NCI-H2196 treated with DMSO at 0.1 percent for 48 hours (cell line): ENCODE results near the gene DAB2IP.
"Not testable (repeated sequence)": the region's sequence is repeated elsewhere in the genome, so short reads cannot be mapped to it uniquely, and the experiment has no call there.

Source experiments
- DNase-seq: peaks from one replicate; lab custom pipeline; 2025; ENCODE audit not compliant: unreplicated experiment; lab: John Stamatoyannopoulos, UW

The DAB2IP gene

DNA sequence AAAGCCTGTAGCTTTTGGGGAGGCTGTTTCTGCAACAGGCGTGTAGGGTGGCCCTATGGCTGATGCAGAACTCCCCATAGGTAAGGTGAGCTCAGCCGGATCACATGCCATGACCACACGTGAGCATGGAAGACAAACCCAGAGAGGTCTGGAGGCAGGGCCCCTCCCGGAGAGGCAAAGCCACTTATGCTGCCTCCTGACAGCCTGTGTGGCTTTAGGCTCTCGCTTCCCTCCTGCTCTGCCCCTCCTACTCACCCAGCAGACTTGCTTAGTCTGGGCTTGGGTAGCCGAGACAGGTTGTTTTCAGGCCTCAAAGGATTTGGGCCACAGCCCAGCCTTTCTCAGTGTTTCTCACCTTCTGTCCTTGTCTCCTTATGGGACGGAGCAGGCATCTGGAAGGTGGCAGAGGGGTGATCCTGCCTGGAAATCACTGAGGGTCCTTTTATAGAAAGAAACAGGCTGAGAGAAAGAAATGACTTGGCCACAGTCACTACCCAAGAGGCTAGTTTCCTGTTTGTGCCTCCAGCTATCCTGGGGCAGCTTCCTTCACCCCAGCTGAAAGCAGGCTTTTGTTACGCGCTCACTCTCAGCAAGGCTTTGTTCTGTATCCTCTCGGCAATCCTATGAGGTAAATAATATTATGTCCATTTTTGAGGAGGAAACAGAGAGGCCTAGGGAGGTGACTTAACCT lies 89.9 kb downstream of the DAB2IP start:
- DNase-seq: no peak

DNA sequence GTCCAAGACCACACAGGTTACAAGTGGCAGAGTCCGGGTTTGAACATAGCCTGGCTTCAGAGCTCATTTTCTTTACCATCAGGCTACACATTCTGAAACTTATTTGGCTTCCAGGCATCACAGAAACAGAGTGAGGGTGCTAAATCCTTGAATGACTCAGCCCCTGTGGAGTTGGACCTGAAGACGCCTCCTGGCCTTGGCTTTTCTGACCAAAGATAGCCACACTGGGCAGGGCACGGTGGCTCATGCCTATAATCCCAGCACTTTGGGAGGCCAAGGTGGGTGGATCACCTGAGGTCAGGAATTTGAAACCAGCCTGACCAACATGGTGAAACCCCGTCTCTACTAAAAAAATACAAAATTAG lies 90.5 kb downstream of the DAB2IP start:
- DNase-seq: not testable (repeated sequence)

DNA sequence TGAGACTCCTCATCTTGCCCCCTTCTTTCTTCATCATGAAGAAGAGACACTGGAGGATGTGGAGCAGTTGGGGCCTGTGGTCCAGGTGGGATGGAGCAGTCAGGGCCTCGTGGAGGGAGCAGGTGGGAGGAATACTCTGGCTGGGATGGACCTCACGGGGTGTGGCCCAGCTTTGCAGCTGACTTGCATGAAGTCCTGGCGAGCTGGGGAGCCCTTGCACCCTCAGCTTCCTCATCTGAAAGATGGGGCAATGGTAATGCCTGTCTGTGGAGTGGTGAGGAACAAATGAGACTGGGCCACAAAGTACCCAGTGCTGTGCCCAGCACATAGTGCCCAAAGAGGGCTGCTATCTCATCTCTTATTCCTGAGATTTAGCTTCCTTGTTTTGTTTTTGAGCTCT lies 91.5 kb downstream of the DAB2IP start:
- no peak for DNase-seq

DNA sequence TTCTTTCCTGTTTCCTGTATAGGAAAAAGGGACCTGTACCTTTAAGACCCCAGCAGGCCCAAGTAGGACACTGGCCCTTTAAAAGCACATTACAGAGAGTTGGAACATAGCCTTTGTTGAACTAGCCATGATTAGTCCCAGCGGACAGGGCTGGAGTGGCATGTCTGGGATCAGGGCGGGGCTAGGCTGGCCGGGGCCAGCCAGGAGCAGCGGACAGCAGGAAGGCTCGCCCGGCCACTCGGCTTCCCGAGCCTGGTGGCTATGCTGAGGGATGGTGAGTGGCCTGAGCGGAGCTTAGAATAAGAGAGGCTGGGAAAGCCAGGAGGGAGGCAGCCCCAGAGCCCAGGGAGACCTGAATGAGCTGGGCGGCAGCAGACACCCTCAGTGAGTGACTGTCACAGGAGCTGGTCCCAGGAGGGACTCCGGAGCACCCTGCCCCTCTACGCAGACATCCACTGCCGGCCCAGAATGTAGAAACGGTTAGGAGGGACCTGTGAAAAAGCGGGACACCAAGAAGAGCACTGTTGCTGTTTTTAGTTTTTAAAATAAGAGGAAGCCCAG lies 92.1 kb downstream of the DAB2IP start:
- peak; percentile 65 for DNase-seq

DNA sequence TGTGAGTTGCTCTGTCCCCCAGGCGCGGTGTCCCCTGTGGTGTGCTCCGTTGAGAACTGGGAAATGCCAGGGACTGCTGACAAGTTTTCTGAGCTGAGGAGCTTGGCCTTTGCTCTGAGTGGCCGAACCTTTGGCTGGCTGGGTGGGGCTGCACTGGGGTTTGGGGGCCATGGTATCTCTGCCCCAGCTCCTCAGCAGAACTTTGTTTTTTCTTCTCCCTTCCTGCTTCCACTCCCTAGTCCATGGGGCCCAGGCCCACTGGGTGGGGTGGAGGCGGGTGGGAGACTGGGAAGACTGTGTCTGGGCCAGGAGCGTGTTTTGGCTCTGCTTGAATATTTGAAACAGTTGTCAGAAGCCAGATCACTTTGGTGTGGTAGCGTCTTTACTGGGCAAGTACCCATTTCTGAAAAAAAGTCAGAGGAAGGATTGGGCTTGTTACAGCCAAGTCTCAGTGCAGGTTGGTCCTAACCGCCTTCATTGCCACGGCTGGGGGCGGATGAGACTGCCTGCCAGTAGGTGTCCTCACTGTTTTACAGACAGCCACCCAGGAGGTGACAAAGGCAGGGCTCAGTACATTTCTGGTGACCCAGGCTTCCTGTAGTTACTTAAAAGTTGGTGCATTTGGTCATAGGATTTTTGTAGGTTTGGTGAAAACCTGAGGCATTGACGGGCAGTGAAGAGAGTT lies 92.7 kb downstream of the DAB2IP start:
- no peak for DNase-seq

DNA sequence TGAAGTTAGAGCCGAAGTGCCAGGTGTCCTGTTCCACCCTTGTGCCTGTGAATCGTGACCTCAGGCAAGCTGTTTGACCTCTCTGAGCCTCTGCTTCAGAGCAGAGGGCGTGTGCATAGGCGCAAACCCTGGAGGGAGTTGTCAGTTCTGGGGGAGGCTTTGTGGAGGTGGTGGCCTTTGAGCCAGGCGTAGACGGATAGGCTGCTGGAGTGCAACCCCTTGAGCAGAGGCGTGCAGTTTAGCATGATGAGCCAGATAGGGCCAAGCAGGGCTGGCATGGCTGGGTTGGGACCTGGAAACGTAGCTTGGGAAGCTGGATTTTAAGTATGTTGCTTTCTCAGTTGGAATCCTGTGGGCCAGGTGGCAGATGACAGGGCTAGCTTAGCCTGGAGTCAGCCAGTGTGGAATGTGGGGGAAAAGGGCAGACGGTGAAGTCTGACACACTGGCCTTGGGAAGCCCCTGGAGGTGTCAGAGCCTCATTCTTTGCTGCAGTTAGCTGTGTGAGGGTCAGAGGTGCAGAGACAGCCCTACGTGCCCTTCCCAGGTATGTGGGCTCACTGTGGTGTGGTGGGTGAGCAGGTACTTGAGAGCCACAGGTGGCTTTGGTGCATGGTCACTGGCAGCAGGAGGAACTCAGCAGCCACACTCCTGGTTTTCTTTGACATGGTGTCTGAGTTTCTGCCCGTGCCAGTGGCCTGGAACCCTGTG lies 93.4 kb downstream of the DAB2IP start:
- no peak for DNase-seq

DNA sequence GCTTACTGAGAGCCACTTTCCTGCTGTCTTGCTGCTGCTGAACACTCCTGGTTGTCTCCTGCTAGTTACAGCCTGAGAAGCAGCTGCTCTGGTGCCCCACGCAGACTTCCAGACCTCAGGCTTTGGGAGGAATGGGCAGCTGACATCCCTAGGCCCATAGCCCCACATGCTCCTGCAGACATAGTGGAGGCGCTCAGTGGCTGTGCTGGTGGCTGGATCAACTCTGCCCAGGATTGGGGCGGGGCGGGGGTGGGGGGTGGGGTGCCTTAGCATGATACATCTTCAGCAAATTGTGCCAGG lies 93.9 kb downstream of the DAB2IP start:
- no peak for DNase-seq

DNA sequence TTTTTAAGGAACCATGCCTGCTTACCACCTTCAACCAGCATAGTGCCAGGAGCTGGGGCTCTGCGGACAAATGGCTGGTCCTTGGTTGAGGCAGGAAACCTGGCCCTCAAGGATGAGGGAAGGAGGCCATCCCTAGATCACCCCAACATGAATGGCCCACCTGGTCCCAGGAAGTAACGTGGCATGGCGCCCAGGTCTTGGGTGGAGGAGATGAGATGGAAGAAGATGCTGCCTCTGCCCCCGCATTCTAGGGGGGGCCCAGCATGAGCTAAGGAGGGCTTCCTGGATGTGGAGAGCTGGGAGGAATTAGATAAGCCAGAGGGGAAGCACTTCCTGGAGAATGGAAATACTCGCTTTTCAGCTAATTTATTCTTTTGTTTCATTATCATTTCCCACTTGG lies 95.0 kb downstream of the DAB2IP start:
- DNase-seq: no peak

DNA sequence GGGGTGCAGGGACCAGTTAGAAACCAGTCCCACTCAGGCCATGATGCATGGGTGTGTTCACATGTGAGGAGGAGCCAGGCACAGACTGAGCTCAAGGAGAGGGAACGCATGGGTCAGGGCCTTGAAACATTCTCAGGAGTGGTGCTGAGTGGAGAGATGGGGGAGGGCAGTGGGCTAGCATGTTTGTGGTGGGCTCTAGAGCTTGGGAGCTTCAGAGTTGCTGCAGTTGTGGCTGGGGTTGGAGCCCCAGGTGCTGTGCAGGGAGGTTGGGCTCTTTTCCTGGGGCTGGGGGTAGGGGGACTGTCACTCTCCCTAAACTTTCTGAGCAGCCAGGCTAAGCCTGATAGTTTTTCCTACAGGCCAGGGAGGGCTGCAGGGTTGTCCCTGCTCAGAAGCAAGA lies 95.4 kb downstream of the DAB2IP start:
- no peak for DNase-seq

DNA sequence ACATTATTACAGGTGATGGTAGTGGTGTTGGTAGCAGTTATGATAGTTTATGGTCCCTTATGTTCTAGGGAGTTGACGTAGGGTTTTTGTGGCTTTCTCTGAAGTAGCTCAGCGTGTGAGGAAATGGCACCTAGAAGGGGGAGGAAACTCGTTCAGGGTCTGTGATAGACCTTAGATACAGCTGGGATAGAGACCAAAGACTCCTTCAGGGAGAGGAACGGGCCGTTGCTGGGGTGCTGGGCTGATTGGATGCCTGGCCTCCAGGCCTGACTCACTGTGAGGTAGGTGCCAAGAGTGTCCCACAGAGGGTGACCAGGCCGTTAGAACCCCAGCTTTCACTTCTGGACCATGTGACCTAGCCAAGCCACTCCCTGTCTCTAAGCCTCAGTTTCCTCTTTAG lies 96.6 kb downstream of the DAB2IP start:
- no peak for DNase-seq

DNA sequence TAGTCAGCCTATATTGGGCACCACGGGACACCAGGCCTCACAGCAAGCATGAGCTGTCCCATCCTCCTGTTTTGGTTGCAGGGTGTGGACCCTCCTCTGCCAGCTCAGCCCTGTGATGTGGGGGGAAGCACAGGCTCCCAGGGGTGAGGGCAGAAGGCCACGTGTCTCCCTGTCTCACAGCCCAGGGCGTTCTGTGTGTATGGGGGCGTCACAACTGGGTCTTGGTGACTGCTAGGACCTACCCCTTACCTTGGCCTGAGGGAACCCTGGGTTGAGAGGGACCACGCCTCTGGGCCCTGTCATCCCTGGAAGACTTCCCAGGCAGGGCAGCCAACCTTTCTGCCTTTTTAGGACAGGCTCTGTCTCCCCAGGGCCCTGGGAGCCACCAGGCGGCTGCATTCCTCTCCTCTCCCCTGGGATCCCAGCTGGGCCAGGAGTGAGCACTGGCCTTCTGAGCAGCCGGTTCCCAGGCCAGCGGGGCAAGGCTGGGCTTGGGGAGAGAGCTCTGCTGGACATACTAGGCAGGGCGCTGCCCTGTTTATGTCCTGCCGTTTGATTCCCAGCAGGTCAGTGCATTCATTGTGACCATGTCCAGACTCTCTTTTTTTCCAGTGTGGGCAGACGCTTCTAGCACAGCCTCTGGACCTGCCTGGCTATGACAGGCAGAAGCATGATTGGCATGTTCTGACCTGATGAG lies 97.4 kb downstream of the DAB2IP start:
- DNase-seq: no peak

DNA sequence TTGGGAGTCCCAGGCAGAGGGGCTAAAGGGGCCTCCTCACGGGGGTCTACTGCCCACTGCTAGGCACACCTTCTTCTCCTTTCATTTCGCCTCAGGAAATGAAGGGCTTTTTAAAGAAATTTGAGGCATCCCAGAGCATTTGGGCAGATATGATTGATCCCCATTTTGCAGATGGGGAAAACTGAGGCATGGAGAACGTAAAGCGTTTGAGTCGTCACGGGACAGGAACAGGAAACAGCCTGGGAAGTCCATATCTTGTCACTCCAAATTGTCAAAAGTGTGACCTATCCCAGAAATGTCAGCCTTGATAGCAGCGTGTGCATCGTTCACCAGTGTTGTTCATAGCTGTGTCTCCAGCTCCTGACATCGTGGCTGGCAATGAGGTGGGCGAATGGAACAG lies 98.2 kb downstream of the DAB2IP start:
- no peak for DNase-seq

DNA sequence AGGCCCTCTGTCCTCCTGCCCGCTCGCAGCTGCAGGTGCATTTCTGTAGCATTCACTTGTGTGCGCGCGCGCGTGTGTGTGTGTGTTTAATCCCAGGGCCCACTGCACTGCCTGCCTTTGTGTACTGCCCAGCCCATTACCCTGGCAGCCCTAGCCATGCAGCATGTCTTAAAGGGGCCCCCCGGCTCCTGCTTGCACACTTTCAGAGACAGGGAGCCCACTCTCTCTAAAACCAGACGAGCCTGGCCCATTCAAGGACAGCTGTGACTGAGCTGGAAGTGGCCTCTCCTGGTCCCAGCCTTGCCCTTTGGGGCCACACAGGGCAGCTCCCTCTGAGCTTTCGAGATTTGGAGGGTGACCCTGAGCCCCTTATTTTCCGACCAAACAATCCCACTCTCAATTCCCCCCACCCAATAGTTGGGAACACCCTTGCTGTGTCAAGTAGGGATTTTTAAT lies 98.9 kb downstream of the DAB2IP start:
- no peak for DNase-seq

DNA sequence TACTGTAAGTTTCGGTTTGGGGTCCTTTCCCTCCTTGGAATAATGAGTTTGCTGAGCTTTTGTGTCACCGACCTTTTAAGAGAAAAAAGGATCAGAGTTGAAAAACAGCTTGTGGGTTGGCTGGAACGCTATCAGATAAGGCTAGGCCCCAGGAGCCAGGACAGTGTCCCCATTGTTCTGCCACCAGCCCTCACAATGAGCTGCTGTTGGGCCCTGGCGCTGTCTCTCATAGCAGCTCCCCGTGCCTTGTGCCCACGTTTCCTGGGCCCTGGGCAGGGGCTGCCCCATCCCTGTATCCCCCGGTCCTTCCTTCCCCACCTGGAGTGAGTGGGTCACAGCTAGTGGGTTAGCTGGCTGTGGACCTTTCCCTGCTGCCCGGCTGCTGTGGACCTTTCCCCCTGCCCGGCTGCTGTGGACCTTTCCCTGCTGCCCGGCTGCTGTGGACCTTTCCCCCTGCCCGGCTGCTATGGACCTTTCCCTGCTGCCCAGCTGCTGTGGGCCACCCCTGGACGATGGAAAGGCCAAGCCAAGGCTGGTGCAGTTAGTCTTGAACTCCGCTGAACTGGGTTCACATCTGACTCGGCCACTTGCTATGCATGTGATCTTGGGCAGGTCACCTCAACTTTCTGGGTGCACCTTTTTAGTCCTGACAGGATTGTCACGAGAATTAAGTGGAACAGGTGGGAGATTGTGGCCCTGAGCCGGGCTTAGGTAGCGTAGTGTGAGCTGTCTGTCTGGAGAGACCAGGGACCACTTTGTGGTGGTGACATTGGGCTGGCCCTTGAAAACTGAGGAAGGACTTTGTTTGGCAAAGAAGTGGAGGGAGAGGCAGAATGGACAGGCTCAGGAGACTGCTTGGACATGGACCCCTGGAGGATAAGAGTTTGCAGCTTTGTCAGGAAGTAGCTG lies 99.5 kb downstream of the DAB2IP start:
- no peak for DNase-seq

DNA sequence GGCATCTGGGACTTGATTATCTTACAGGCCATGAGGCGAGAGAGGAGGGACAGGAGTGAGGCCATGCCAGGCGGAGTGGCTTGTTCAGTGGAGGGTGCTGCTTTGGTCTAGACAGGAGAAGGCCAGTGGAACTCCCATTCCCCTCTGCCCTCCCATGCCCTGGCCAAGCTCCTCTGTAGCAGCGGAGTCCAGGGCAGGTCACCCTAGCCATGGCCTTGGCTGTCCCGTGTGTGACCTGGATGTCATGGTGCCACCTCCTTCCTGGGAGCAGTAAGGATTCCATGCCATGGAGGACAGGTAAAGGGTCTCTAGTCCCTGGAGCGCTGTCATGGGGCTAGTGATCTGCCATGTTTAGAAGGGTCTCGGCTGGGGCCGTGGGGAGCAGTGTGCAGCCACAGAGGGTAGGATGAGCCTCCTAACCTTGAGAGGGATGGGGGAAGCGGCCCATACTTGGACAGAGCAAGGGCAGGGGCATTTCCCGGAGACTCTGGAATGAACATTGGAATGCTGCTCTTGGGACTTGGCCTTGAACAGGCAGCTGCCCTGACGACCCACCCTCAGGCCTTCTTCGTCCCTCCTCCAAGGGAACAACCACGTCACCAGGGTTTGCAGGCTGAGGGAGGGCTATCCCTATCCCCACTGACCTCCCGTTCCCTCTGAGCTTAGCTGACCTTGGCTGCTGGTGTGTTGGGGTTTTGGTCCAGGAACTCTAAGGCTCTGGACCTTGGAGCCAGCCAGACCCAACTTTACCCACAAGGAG lies 100.4 kb downstream of the DAB2IP start:
- DNase-seq: no peak

DNA sequence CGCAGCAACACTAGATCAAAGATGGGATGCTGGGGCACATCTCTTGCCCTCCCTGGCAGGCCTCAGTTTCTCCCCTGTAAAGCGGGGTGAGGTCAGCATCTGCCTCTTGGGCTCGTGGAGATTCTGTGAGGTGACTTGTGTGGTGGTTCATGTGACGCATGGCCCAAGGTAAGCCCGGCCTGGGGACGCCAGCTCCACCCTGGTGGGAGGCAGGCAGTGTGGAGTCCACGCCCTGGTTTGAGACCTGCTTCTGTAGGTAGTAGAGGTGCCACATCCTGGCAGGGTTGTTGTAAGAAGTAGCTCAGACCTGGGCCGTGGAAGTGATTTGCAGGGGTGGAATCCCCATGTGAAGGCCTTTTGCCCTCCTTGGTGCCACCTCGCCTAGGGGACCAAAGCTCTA lies 101.5 kb downstream of the DAB2IP start:
- DNase-seq: no peak

DNA sequence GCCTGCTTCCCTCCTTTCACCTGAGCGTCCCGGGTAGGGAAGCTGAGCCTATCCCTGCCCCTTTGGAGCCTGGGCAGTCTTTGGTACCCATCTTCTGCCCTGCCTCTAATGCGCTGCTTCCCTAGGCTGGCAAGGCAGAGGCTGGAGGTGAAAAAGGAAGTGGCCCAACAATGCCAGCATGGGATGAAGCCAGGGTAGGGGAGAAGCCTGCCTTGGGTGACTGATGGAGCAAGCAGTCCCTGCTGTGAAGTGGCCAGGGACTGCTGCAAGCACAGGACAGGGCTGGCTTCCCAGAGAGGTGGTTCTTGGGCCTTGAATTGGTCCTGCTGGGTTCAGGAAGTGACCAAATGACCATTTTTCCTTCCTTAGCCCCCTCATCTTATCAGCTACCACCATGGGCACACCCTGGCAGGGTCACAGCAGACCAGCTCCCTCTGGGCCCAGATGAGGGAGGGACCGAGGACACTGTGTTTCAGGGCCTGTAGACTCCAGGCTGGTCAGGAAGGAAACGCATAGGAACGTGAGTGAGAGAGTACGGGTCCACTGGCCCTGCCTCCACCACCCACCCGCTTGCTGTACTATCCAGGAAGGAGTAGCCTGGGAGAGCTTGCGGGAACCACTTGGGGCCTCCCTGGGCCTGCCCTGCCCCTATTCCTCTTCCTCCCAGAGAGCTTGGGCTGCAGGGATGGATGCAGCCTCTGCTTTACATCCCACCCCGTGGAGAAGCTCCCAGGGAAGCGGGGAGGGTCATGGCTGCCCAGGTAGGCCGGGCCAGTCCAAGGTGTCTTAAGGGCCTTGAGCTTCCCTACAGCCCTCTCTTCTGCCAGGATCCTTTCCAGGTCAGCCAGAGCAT lies 102.6 kb downstream of the DAB2IP start:
- DNase-seq: no peak

DNA sequence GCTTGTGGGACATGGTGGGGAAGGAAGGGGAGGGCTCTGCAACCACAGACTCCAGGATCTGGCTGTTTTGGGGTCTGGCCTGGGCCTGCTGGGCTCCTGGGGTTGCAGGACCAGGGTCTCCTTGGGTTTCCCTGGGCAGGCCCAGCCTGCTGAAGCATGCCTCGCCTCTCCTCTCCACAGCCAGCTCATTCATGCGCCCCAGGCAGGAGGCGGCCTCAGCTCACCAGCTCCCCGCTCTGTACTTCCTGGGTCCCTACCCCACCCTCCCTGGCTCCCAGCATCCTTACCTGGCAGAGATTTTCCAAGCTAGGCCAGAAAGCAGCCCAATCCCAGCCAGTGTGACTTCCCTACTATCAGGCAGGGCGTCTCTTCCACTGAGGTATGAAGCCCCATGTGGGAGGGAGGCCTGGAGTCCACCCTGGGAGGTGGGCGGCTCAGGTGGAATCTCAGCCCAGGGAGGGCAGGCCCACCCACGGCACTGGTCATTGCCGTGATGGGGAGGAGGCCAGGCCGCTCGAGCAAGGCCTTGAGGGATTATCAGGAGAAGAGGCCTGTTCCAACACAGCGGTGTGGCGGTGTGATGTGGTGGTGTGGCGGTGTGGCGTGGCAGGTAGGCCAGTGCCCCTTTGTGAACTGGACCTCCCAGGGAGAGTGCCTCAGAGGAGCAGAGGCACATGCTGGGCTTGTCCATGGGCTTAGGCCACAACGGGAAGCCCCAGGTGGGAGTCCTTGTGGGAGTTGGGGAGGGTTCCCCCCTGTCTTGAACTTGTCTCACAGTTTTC lies 103.4 kb downstream of the DAB2IP start:
- DNase-seq: no peak
